Measurements from ENCODE around the gene CPNE5.

CPNE5 gene

GRCh38 chr6:36758516-36759147, 80.6 kb downstream of the CPNE5 start:
- no peaks in the 10 kb centered on the region for H3K36me3 ChIP-seq (ENCODE audit: insufficient read depth, low read length)
- H3K27ac ChIP-seq (ENCODE audit: low read depth, low read length), result no peak overlapping the region
- no peaks in the 10 kb centered on the region for H3K4me1 ChIP-seq (ENCODE audit: insufficient read depth, low read length)
- H3K9me3 ChIP-seq (ENCODE audit: insufficient read depth, low read depth, low read length), result no peaks in the 10 kb centered on the region
- WGBS, result 83% methylated on average over 15 of the region's 15 CpGs
- no peak overlapping the region for H3K4me3 ChIP-seq (ENCODE audit: low read length)
- no peaks in the 10 kb centered on the region for H3K27me3 ChIP-seq (ENCODE audit: insufficient read depth, low read length)
- no peak overlapping the region for H3K9ac ChIP-seq (ENCODE audit: low read depth, low read length)

- Histone ChIP-seq H3K4me1 (ENCODE audit: insufficient read depth, low read length) (no peaks in the 10 kb centered on the region), H3K27ac (ENCODE audit: low read depth, low read length) (no peak overlapping the region), H3K36me3 (ENCODE audit: insufficient read depth, low read length) (no peaks in the 10 kb centered on the region), H3K9me3 (ENCODE audit: insufficient read depth, low read depth, low read length) (no peaks in the 10 kb centered on the region), H3K4me3 (ENCODE audit: low read length) (no peak overlapping the region), H3K27me3 (ENCODE audit: insufficient read depth, low read length) (no peaks in the 10 kb centered on the region), H3K9ac (ENCODE audit: low read depth, low read length) (no peak overlapping the region)
- WGBS, result 77% methylated on average over 6 of the region's 6 CpGs
These were observed 81.2 kb downstream of the CPNE5 start for GRCh38 chr6:36757943-36758508.

- Histone ChIP-seq H3K9ac (ENCODE audit: low read depth, low read length) (no peak overlapping the region), H3K9me3 (ENCODE audit: insufficient read depth, low read depth, low read length) (no peaks in the 10 kb centered on the region), H3K4me1 (ENCODE audit: insufficient read depth, low read length) (no peaks in the 10 kb centered on the region), H3K4me3 (ENCODE audit: low read length) (no peak overlapping the region), H3K27ac (ENCODE audit: low read depth, low read length) (no peak overlapping the region), H3K36me3 (ENCODE audit: insufficient read depth, low read length) (no peaks in the 10 kb centered on the region), H3K27me3 (ENCODE audit: insufficient read depth, low read length) (no peaks in the 10 kb centered on the region)
- 92% methylated on average over 4 of the region's 4 CpGs for WGBS
These were observed 82.0 kb downstream of the CPNE5 start for GRCh38 chr6:36757206-36757605.

GRCh38 chr6:36756786-36757185, 82.5 kb downstream of the CPNE5 start:
- Histone ChIP-seq H3K4me1 (ENCODE audit: insufficient read depth, low read length) (no peaks in the 10 kb centered on the region), H3K4me3 (ENCODE audit: low read length) (no peak overlapping the region), H3K9me3 (ENCODE audit: insufficient read depth, low read depth, low read length) (no peaks in the 10 kb centered on the region), H3K27me3 (ENCODE audit: insufficient read depth, low read length) (no peaks in the 10 kb centered on the region), H3K36me3 (ENCODE audit: insufficient read depth, low read length) (no peaks in the 10 kb centered on the region), H3K9ac (ENCODE audit: low read depth, low read length) (no peak overlapping the region), H3K27ac (ENCODE audit: low read depth, low read length) (no peak overlapping the region)
- WGBS, result 94% methylated on average over 7 of the region's 8 CpGs

GRCh38 chr6:36755435-36756348, 83.6 kb downstream of the CPNE5 start:
- Histone ChIP-seq H3K4me1 (ENCODE audit: insufficient read depth, low read length) (no peaks in the 10 kb centered on the region), H3K9me3 (ENCODE audit: insufficient read depth, low read depth, low read length) (no peaks in the 10 kb centered on the region), H3K27ac (ENCODE audit: low read depth, low read length) (no peak overlapping the region), H3K4me3 (ENCODE audit: low read length) (no peak overlapping the region), H3K9ac (ENCODE audit: low read depth, low read length) (no peak overlapping the region), H3K27me3 (ENCODE audit: insufficient read depth, low read length) (no peaks in the 10 kb centered on the region), H3K36me3 (ENCODE audit: insufficient read depth, low read length) (no peaks in the 10 kb centered on the region)
- WGBS, result 90% methylated on average over 19 of the region's 19 CpGs

- no peaks in the 10 kb centered on the region for H3K27me3 ChIP-seq (ENCODE audit: insufficient read depth, low read length)
- no peaks in the 10 kb centered on the region for H3K36me3 ChIP-seq (ENCODE audit: insufficient read depth, low read length)
- no peak overlapping the region for H3K9ac ChIP-seq (ENCODE audit: low read depth, low read length)
- no peaks in the 10 kb centered on the region for H3K9me3 ChIP-seq (ENCODE audit: insufficient read depth, low read depth, low read length)
- no peaks in the 10 kb centered on the region for H3K4me1 ChIP-seq (ENCODE audit: insufficient read depth, low read length)
- H3K27ac ChIP-seq (ENCODE audit: low read depth, low read length), result no peak overlapping the region
- H3K4me3 ChIP-seq (ENCODE audit: low read length), result no peak overlapping the region
- whole genome bisulfite sequencing, result 89% methylated on average over 9 of the region's 9 CpGs
These were observed 84.4 kb downstream of the CPNE5 start for GRCh38 chr6:36754582-36755434.

GRCh38 chr6:36753671-36754405, 85.4 kb downstream of the CPNE5 start:
- WGBS, result 83% methylated on average over 7 of the region's 7 CpGs
- Histone ChIP-seq H3K9ac (ENCODE audit: low read depth, low read length) (no peak overlapping the region), H3K27ac (ENCODE audit: low read depth, low read length) (no peak overlapping the region), H3K27me3 (ENCODE audit: insufficient read depth, low read length) (no peaks in the 10 kb centered on the region), H3K36me3 (ENCODE audit: insufficient read depth, low read length) (no peaks in the 10 kb centered on the region), H3K4me1 (ENCODE audit: insufficient read depth, low read length) (no peaks in the 10 kb centered on the region), H3K9me3 (ENCODE audit: insufficient read depth, low read depth, low read length) (no peaks in the 10 kb centered on the region), H3K4me3 (ENCODE audit: low read length) (no peak overlapping the region)

GRCh38 chr6:36752886-36753506, 86.2 kb downstream of the CPNE5 start:
- Histone ChIP-seq H3K36me3 (ENCODE audit: insufficient read depth, low read length) (no peaks in the 10 kb centered on the region), H3K9me3 (ENCODE audit: insufficient read depth, low read depth, low read length) (no peaks in the 10 kb centered on the region; the same call in 1 of the 2 replicates), H3K27ac (ENCODE audit: low read depth, low read length) (no peak overlapping the region), H3K27me3 (ENCODE audit: insufficient read depth, low read length) (no peaks in the 10 kb centered on the region), H3K4me3 (ENCODE audit: low read length) (no peak overlapping the region), H3K4me1 (ENCODE audit: insufficient read depth, low read length) (no peaks in the 10 kb centered on the region), H3K9ac (ENCODE audit: low read depth, low read length) (no peak overlapping the region)
- WGBS, result 95% methylated on average over 6 of the region's 6 CpGs

GRCh38 chr6:36752187-36752885, 86.9 kb downstream of the CPNE5 start:
- WGBS, result 89% methylated on average over 6 of the region's 6 CpGs
- Histone ChIP-seq H3K9ac (ENCODE audit: low read depth, low read length) (no peak overlapping the region), H3K4me1 (ENCODE audit: insufficient read depth, low read length) (no peaks in the 10 kb centered on the region), H3K4me3 (ENCODE audit: low read length) (no peak overlapping the region), H3K36me3 (ENCODE audit: insufficient read depth, low read length) (no peaks in the 10 kb centered on the region), H3K27ac (ENCODE audit: low read depth, low read length) (no peak overlapping the region), H3K9me3 (ENCODE audit: insufficient read depth, low read depth, low read length) (no peaks in the 10 kb centered on the region; the same call in 1 of the 2 replicates), H3K27me3 (ENCODE audit: insufficient read depth, low read length) (no peaks in the 10 kb centered on the region)

- no peak overlapping the region for H3K4me3 ChIP-seq (ENCODE audit: low read length)
- no peaks in the 10 kb centered on the region; the same call in 1 of the 2 replicates for H3K9me3 ChIP-seq (ENCODE audit: insufficient read depth, low read depth, low read length)
- no peak overlapping the region for H3K27ac ChIP-seq (ENCODE audit: low read depth, low read length)
- no peak overlapping the region for H3K9ac ChIP-seq (ENCODE audit: low read depth, low read length)
- H3K27me3 ChIP-seq (ENCODE audit: insufficient read depth, low read length), result no peaks in the 10 kb centered on the region
- 0% methylated on average over 1 of the region's 1 CpG for WGBS
- no peaks in the 10 kb centered on the region for H3K4me1 ChIP-seq (ENCODE audit: insufficient read depth, low read length)
- no peaks in the 10 kb centered on the region for H3K36me3 ChIP-seq (ENCODE audit: insufficient read depth, low read length)
These were observed 87.4 kb downstream of the CPNE5 start for GRCh38 chr6:36751833-36752186.
